Measurements from ENCODE around the gene PCNX4.

DNA sequence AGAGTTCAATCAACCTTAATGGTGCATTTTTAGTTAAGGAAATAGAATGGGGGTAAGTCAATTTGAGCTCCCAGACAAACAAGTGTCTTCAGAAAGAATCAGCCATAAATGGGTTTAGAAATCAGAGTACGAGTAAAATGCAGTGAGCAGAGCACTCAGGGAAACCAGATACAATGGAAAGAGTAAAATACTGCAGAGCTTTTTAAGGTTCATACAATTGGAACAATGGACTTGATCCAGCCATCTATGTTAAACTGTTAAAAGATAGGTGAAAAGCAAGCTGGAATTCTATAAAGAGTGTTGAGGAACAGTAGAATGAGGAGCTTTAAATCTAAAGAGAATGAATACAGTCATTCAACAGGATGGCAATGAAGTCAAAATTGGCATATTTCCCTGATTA, 23.8 kb upstream of the PCNX4 start:
- TF ChIP-seq, protein P1, sequence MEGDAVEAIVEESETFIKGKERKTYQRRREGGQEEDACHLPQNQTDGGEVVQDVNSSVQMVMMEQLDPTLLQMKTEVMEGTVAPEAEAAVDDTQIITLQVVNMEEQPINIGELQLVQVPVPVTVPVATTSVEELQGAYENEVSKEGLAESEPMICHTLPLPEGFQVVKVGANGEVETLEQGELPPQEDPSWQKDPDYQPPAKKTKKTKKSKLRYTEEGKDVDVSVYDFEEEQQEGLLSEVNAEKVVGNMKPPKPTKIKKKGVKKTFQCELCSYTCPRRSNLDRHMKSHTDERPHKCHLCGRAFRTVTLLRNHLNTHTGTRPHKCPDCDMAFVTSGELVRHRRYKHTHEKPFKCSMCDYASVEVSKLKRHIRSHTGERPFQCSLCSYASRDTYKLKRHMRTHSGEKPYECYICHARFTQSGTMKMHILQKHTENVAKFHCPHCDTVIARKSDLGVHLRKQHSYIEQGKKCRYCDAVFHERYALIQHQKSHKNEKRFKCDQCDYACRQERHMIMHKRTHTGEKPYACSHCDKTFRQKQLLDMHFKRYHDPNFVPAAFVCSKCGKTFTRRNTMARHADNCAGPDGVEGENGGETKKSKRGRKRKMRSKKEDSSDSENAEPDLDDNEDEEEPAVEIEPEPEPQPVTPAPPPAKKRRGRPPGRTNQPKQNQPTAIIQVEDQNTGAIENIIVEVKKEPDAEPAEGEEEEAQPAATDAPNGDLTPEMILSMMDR (IDR thresholded peaks at IDR 0.05): no peak
- TF ChIP-seq POLR2A (IDR thresholded peaks at IDR 0.05): no peak
- TF ChIP-seq POLR2AphosphoS5 (IDR thresholded peaks at IDR 0.05): no peak

All from breast epithelium (tissue), 3 donors.